ENCODE measurements around the gene SYT9.

GRCh38 chr11:7414973-7415817, 163.5 kb downstream of the SYT9 start:
- TF ChIP-seq CTCF (IDR thresholded peaks at IDR 0.05; ENCODE audit: poor library complexity, severe bottlenecking) (no peak), TAF1 (IDR thresholded peaks at IDR 0.05; ENCODE audit: low read depth) (no peak), POLR2AphosphoS5 (IDR thresholded peaks at IDR 0.05) (no peak), EP300 (conservative IDR thresholded peaks at IDR 0.05; ENCODE audit: poor library complexity, severe bottlenecking) (no peak), REST (IDR thresholded peaks at IDR 0.05; ENCODE audit: borderline replicate concordance) (no peak), EZH2 (IDR thresholded peaks at IDR 0.05; ENCODE audit: borderline replicate concordance, insufficient read depth, low read length, poor library complexity, severe bottlenecking) (no peak), RAD21 (conservative IDR thresholded peaks at IDR 0.05) (no peak), SMC3 (conservative IDR thresholded peaks at IDR 0.05; ENCODE audit: poor library complexity) (no peak), MXI1 (conservative IDR thresholded peaks at IDR 0.05; ENCODE audit: poor library complexity, severe bottlenecking) (no peak)
